GM08714 (cell line): ENCODE data around the gene GIMD1.
"Not testable (repeated sequence)": the region's sequence is repeated elsewhere in the genome, so short reads cannot be mapped to it uniquely, and the experiment has no call there.

ENCODE experiments used
- H3K4me3 ChIP-seq: fragments of 200-500 bp; sonication (Bioruptor generic); 2 replicates; pipeline ENCODE4 v1.5.1; 2014; ENCODE audit warnings: mild to moderate bottlenecking, low read length, inconsistent platforms
- ZNF274 ChIP-seq: IDR thresholded peaks from 2 replicates; pipeline ENCODE4 v1.6.1; 2012; ENCODE audit warnings: mild to moderate bottlenecking, low read depth, low read length

GIMD1 gene

DNA sequence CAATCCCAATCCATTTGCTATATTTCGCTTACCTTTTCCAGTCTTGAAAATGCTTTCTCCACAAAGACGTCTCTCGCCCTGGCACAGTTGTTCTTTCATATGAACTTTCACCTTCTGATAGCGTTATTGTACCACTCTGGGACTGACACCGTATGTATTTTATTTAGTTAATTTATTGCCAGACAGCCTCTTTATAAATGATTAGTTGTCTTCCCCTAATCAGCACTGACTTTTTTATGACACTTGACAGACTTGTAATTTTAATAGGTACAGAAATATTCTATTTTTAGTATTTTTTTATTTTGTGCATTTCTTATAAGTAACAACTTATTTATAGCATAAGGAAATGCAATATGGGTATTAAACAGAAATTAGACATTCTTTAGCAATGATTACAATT is at the start of gene GIMD1:
Gene GIMD1, minus strand, starts transcription at position 101 of the 400 bp plus-strand sequence. CDS start 1,343 bp downstream, outside the sequence.
- TF ChIP-seq ZNF274 = no peak

DNA sequence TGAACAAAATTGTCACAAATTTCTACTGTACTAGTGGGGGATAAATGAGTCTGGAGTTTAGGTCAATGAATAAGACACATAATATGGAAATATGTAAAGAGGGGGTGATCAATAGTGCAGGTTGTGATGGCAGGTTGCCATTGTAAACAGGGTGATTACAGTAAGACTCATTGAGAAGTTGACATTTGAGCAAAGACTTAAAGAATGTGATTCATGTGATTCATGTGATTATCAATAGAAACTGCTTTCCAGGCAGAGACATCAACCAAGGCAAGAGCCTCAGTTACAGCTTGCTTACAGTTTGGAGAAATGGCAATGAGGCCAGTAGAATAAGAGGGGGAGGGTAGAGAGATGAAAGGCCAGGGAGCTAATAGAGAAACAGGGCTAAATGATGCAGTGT is 45.8 kb upstream of the GIMD1 start:
- no peak for TF ChIP-seq ZNF274
- H3K4me3 ChIP-seq = no peak overlapping the region

More for the DNA sequence above, at the start of gene GIMD1:
- H3K4me3 ChIP-seq = no peak within 1 kb of the TSS

DNA sequence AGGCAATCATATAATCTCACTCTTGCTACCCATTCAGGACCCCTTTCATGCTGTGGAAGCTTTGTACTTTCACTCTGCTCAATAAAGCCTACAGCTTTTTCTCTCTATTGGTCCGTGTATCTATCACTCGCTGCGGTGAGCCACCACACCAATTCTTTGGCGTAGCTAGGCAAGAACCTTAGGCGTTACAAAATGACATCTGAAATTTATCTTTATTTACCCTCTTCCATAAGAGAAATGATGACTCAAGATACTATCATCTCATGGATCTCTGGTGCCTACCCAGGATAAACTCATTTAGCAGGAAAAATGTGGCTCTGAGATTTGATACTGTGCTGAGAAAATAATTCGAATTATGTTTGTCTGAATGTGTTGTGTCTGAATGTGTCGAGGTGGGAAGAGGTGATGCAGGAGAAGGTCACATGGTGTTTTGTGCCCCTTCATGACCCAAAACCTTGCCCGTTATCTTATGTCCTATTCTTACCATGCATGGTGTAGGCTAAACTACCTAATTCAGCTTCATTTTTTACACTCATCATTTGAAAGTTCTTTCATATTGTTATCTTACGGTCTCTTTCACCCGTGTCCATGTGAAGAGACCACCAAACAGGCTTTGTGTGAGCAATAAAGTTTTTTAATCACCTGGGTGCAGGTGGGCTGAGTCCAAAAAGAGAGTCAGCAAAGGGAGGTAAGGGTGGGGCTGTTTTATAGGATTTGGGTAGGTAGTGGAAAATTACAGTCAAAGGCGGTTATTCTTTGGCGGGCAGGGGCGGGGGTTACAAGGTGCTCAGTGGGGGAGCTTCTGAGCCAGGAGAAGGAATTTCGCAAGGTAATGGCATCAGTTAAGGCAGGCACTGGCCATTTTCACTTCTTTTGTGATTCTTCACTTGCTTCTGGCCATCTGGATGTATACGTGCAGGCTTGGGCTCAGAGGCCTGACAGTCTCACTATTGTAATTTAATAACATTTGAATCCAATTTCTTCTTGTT is 41.6 kb upstream of the GIMD1 start:
- no peak overlapping the region for H3K4me3 ChIP-seq
- TF ChIP-seq ZNF274 = no peak

DNA sequence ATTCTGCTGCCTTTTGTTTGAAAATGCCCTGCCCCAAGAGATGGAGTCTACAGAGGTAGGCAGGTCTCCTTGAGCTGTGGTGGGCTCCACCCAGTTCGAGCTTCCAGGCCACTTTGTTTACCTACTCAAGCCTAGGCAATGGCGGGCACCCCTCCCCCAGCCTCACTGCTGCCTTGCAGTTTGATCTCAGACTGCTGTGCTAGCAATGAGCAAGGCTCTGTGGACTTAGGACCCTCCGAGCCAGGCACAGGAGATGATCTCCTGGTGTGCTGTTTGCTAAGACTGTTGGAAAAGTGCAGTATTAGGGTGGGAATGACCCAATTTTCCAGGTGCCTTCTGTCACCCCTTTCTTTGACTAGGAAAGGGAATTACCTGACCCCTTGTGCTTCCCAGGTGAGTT is 39.4 kb upstream of the GIMD1 start:
- H3K4me3 ChIP-seq = not testable (repeated sequence)

DNA sequence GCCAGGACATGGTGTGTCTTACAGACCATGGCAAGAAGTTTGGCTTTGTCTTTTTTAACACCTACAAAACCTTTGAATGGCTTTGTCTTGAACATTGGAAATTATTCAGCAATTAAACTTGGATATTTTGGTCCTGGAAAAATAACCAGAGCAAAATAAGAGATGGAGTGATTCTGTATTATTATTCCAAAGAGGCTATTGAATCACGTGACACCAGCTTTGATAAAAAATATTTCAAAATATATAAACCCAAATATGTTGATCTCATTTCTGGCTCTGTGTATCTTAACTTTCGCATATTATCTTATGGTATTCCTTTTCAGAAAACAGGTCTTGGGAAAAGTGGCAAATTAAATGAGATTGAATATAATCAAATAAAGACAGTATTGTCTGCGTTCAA is 32.6 kb upstream of the GIMD1 start:
- no peak overlapping the region for H3K4me3 ChIP-seq
- TF ChIP-seq ZNF274 = no peak

DNA sequence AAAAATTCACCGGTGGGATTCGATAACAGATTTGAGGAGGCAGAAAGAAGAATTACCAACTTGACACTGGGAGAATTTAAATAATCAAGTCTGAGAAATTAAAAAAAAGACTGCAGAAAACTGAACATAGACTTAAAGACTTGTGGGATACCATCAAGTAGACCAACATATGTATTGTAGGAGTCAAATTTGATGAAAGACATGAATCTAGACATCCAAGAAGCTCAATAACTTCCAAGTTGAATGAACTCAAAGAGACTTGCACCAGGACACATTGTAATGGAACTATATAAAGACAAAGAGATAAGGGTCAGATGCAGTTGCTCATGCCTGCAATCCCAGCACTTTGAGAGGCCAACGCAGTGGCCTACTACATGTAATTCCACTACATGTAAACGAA is 30.3 kb upstream of the GIMD1 start:
- H3K4me3 ChIP-seq = not testable (repeated sequence)

DNA sequence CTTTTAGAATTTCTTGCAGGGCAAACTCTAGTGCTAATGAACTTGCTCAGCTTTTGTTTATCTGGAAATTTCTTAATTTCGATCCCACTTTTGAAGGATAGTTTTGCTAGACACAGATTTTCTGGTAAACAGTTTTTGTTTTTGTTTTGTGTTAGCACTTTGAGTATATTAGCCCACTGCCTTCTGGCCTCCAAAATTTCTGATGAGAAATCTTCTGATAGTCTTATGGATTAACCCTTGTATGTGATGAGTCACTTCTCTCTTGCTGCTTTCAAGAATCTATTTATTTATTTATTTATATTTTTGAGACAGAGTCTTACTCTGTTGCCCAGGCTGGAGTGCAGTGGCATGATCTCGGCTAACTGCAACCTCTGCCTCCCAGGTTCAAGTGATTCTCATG is 27.0 kb upstream of the GIMD1 start:
- H3K4me3 ChIP-seq = no peak overlapping the region
- TF ChIP-seq ZNF274 = no peak

DNA sequence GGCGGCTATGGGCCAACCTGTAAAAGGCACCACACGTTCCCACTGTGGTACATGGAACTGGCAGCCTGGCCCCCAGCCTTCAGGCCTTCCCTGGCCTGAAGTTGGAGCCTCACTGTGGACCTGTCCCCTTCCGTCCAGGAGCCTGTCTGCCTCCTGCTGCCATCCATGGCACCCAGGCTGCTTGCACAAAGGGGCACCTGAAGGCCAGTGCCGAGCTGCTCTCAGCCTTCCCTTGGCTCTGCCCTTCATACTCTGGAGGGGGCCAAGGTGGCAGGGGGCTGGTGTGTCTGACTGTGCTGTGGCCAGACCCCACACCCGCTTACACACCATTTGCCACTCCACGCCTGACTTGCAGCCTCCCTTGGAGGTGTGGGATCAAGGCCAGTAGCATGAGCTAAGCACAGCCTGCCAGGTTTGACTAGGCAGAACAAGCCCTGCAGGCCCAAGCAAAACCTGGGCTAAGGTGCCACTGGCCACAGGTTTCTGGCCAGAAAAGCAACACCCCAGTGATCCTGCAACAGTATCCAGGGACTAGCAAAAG is 17.3 kb upstream of the GIMD1 start:
- no peak for TF ChIP-seq ZNF274
- no peak overlapping the region for H3K4me3 ChIP-seq

DNA sequence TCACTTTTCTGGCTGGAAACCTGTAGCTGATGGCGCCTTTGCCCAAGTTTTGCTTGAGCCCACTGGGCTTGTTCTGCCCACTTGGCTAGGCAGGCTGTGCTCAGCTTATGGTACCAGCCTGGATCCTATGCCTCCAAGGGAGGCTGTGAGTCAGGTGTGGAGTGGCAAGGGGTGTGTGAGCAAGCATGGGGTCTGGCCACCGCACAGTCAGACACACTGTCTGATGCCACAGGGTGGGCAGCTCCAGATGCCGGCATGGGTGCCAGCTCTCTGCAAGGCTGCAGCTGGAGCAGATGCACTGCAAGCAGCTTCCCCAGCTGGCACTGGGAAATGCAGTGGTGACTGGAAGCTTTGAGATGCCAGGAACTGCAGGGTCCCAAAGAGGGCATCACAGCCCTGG is 16.3 kb upstream of the GIMD1 start:
- no peak for TF ChIP-seq ZNF274
- no peak overlapping the region for H3K4me3 ChIP-seq

DNA sequence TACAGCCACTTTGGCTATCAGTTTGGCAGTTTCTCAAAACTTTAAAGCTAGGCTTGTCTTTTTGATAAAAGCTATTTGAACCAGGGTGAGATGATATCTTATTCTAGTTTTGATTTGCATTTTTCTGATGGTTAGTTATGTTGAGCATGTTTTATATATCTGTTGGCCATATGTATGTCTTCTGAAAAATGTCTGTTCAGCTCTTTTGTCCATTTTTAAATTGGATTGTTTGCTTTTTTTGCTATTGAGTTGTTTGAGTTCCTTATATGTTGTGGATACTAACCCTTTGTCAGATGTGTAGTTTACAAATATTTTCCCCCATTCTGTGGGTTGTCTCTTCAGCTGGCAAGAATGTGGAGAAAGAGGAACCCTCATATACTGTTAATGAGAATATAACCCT is 11.6 kb upstream of the GIMD1 start:
- no peak overlapping the region for H3K4me3 ChIP-seq
- TF ChIP-seq ZNF274 = no peak

DNA sequence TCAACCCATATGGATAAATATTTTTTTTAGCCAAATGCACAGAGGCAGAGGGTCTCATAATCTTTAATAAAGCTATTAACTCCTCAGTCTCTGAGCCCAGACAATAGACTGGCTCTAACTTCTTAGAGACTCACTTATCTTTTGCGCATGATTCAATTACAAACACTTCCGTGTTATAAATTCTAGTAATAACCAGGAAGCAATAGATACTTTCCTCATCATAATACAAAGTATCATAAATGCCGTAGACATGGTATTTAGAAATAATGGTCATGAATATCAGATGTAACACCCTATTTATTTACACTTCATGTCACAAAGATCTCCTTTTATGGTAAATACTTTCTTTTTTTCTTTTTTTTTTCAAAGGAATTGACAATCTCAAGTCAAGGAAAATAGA is 4.4 kb upstream of the GIMD1 start:
- TF ChIP-seq ZNF274 = no peak
- no peak overlapping the region for H3K4me3 ChIP-seq

DNA sequence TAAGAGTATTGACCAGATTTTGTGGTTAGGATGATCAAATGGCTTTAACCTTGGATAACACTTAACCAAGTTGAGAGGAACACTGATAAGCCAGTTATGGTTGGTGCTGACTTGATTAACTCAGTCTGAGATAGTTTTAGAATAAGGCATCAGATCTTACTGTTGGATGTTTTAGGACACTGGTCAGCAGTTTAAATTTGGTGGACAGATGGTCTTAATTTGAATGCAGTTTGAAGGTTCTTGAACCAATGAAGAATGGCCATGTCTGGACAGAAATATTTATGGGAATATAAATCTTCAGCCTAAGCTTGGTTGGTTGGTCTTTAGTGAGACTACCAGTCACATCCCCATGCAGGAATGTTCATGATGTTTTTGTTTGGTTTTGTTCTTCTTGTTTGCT is 2.6 kb upstream of the GIMD1 start:
- no peak overlapping the region for H3K4me3 ChIP-seq
- no peak for TF ChIP-seq ZNF274

DNA sequence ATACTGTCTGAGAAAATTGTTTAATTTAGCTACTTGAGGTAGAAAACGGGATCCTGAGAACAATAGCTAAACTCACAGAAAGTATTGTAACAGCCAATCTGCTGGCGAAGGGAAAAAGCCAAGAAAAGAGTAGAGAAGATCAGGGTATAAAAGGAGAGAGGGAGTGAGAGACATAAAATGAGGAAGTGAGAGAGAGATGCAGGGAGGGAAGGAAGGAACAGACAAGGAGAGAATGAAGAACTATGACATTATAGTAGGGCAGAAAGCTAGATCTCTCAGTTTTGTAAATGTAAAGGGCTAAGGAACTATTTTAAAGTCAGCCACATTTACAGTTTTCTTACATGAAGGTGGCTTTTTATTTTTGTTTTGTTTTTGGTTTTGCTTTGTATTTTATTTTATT is 1.6 kb upstream of the GIMD1 start:
- H3K4me3 ChIP-seq = no peak overlapping the region
- TF ChIP-seq ZNF274 = no peak

DNA sequence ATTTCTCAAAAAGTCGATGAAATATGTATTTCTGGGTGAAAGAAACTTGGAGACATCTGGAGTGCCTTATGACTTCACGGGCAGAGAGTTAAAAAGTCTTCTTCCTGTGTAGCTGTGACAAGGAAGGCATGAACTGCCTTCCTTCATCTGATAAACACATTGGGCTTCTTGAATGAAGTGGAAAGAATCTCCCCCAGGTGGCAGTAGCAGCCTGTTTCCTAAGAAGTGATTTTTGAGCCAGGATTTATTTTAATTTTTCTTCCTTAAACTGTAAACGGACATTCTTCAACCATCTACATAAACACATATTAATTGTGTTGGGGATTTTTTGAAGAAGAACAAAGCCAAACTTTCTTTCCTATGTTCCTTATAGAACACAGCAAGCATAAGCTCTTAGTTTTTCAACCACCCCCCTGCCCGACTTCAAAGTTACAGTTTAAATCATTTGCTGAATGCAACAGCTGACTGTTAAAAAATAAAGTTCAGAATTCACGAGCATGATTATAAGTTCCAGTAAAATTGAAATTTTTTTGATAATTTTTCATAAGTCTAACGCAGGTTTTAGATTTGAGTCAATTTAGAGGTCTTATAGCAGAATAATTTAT is 980 bp upstream of the GIMD1 start:
- no peak for TF ChIP-seq ZNF274
- H3K4me3 ChIP-seq = no peak overlapping the region

DNA sequence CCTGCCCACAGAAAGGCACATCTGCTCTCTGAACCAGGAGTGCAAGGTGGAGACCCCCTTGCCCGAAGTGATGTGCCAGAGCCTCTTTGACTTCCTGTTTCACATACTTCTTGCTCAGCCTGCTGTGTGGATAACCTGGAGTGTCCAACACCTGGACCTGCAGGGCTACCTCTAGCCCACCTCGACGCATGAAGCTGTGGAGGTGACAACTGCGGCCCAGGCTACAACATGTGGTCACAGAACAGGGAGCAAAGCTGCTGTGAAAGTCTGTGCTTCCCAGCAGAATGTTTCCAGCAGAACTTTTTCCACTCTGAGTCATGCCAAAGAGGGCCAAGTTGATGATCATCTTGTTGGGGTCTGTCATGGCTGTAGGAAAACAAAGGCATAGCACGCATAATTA is 1.5 kb downstream of the GIMD1 start:
- TF ChIP-seq ZNF274 = no peak
- H3K4me3 ChIP-seq = no peak overlapping the region
